GM23338 (cell line): Measurements from ENCODE around the gene UMODL1.

Experiments used
- CREB1 ChIP-seq: fragments of 250-450 bp; sonication (Bioruptor Pico); IDR thresholded peaks from 2 replicates; pipeline ENCODE4 v1.5.0; 2020; ENCODE audit warnings: low read depth, mild to moderate bottlenecking, moderate library complexity
- CTCF ChIP-seq, 2 experiments: fragments of 200-600 bp in 1 of 2; sonication (generic) in 1 of 2; conservative IDR thresholded peaks; 2 replicates each; pipeline versions ENCODE4 v1.5.1 to v1.6.1; 2016 to 2017; ENCODE audit warnings: antibody characterized with exemption in 2 of 2, low read depth in 2 of 2, mild to moderate bottlenecking in 2 of 2, moderate library complexity in 1 of 2
- EZH2 ChIP-seq: fragments of 200-600 bp; sonication (generic); IDR thresholded peaks from one replicate; pipeline ENCODE4 v1.8.0; 2017; ENCODE audit warnings: antibody characterized with exemption, mild to moderate bottlenecking, low read depth; ENCODE audit not compliant: unreplicated experiment
- EZH2phosphoT487 ChIP-seq: fragments of 200-600 bp; sonication (generic); IDR thresholded peaks from one replicate; pipeline ENCODE4 v1.8.1; 2018; ENCODE audit warnings: antibody characterized with exemption; ENCODE audit not compliant: unreplicated experiment
- POLR2AphosphoS5 ChIP-seq: IDR thresholded peaks from 2 replicates; pipeline ENCODE4 v1.6.1; 2016; ENCODE audit warnings: antibody characterized with exemption, low read depth
- REST ChIP-seq: IDR thresholded peaks from one replicate; pipeline ENCODE4 v1.6.1; 2018; ENCODE audit warnings: antibody characterized with exemption; ENCODE audit not compliant: unreplicated experiment

GRCh38 chr21:42098957-42099505 lies 27.9 kb downstream of the UMODL1 start:
- TF ChIP-seq CTCF (conservative IDR thresholded peaks at IDR 0.05; ENCODE audit: low read depth in 2 of 2) (no peak), EZH2 (no peak), POLR2AphosphoS5 (no peak), EZH2phosphoT487 (no peak), REST (no peak), CREB1 (CRISPR knock-in tag) (no peak)
